ENCODE measurements around the gene AGBL4. TPM values are rescaled to one million over a fixed set of nuclear protein-coding genes. Genes with fewer than 3 reads are reported as not detected.

Gene AGBL4
- total and polyA plus RNA-seq, 10 donors, result 0.05 to 1.8 (median 0.32) TPM; not detected in 1

- H3K36me3 ChIP-seq, result no peaks in the 10 kb centered on the region
- no peaks in the 10 kb centered on the region for H3K27me3 ChIP-seq (replicated peaks in 1 of 7)
- H3K9me3 ChIP-seq, result no peaks in the 10 kb centered on the region
- H3K4me3 ChIP-seq, result no peak overlapping the region
- no peak for DNase-seq
- intact Hi-C loops (cut with DNase I; ENCODE audit: low total_unique reads), result no loop called here
- no peak overlapping the region for H3K27ac ChIP-seq
- peaks cover 0 to 8% (median 0%) of the 10 kb centered on the region in 6 donors for H3K4me1 ChIP-seq
- WGBS, 5 donors, result 76 to 93% (median 83%) methylated on average over 8 of the region's 8 CpGs
- TF ChIP-seq CTCF (IDR thresholded peaks at IDR 0.05 in 8 of 11, conservative IDR thresholded peaks at IDR 0.05 in 3 of 11), result no peak
- no peak for TF ChIP-seq POLR2AphosphoS5 (IDR thresholded peaks at IDR 0.05)
- no peak for TF ChIP-seq POLR2A (IDR thresholded peaks at IDR 0.05)
Observed at GRCh38 chr1:48875552-48876329, 1148.0 kb downstream of the AGBL4 start.

- no peak for DNase-seq
- no peak for TF ChIP-seq POLR2AphosphoS5 (IDR thresholded peaks at IDR 0.05)
- no peak for TF ChIP-seq POLR2A (IDR thresholded peaks at IDR 0.05)
- no peaks in the 10 kb centered on the region for H3K27me3 ChIP-seq (replicated peaks in 1 of 7)
- 80 to 94% (median 90%) methylated on average over 4 of the region's 4 CpGs for WGBS, 5 donors
- H3K4me3 ChIP-seq, result no peak overlapping the region
- no peaks in the 10 kb centered on the region for H3K36me3 ChIP-seq
- H3K27ac ChIP-seq, result no peak overlapping the region
- no peaks in the 10 kb centered on the region for H3K9me3 ChIP-seq
- peaks cover 0 to 8% (median 0%) of the 10 kb centered on the region in 6 donors for H3K4me1 ChIP-seq
- intact Hi-C loops (cut with DNase I; ENCODE audit: low total_unique reads), result no loop called here
Observed at GRCh38 chr1:48873944-48874343, 1149.8 kb downstream of the AGBL4 start.

GRCh38 chr1:48870596-48870995, 1153.2 kb downstream of the AGBL4 start:
- no peaks in the 10 kb centered on the region for H3K36me3 ChIP-seq
- H3K4me3 ChIP-seq, result no peak overlapping the region
- DNase-seq, result no peak
- no peaks in the 10 kb centered on the region for H3K4me1 ChIP-seq
- TF ChIP-seq POLR2A (IDR thresholded peaks at IDR 0.05), result no peak
- TF ChIP-seq POLR2AphosphoS5 (IDR thresholded peaks at IDR 0.05), result no peak
- TF ChIP-seq CTCF (IDR thresholded peaks at IDR 0.05 in 8 of 11, conservative IDR thresholded peaks at IDR 0.05 in 3 of 11), result peak in 9 of 11 experiments; percentile 21 to 60 (median 42)
- no peaks in the 10 kb centered on the region for H3K9me3 ChIP-seq
- intact Hi-C loops (cut with DNase I; ENCODE audit: low total_unique reads), result no loop called here
- no peak overlapping the region for H3K27ac ChIP-seq
- 15 to 32% (median 25%) methylated on average over 3 of the region's 3 CpGs for WGBS, 5 donors
- H3K27me3 ChIP-seq (replicated peaks in 1 of 7), result no peaks in the 10 kb centered on the region

- Histone ChIP-seq H3K27ac (no peak overlapping the region), H3K4me1 (no peaks in the 10 kb centered on the region), H3K4me3 (no peak overlapping the region), H3K27me3 (replicated peaks in 1 of 7) (no peaks in the 10 kb centered on the region), H3K9me3 (no peaks in the 10 kb centered on the region), H3K36me3 (no peaks in the 10 kb centered on the region)
- intact Hi-C loops (cut with DNase I; ENCODE audit: low total_unique reads), result no loop called here
- 85 to 91% (median 86%) methylated on average over 5 of the region's 5 CpGs for WGBS, 5 donors
- no peak for DNase-seq
- TF ChIP-seq POLR2AphosphoS5 (IDR thresholded peaks at IDR 0.05) (no peak), POLR2A (IDR thresholded peaks at IDR 0.05) (no peak), CTCF (IDR thresholded peaks at IDR 0.05 in 8 of 11, conservative IDR thresholded peaks at IDR 0.05 in 3 of 11) (no peak)
Observed at GRCh38 chr1:48869116-48869893, 1154.4 kb downstream of the AGBL4 start.
